Natural killer cell treated with Interleukin-12 subunit alpha and Interleukin-12 subunit beta and Interleukin-15 and Interleukin-18, amount 100 ng/mL, for 72 hours (primary cell): ENCODE results near the gene ALPK3. TPM values are rescaled to one million over a fixed set of nuclear protein-coding genes. Genes with fewer than 3 reads are reported as not detected.

ENCODE experiments used
- ATAC-seq, 2 donors: fragments of 150-1000 bp; cut with Tn5 transposase in 1 of 2; sonication (Bioruptor Pico), chemical (Tn5 transposase) in 1 of 2; 2 replicates each; pipeline ENCODE4 v1.10.0; 2021
- DNase-seq: peaks from one replicate; pipeline ENCODE4 v3.0.0; 2022; ENCODE audit warnings: low spot score
- H3K27ac Mint-ChIP-seq, 2 donors: 1 replicate in 1 of 2; 2 replicates in 1 of 2; pipeline ENCODE4 v1.8.0; 2022; ENCODE audit warnings: mixed read lengths in 2 of 2, mild to moderate bottlenecking in 1 of 2, moderate library complexity in 1 of 2
- H3K27me3 Mint-ChIP-seq, 2 donors: 1 replicate in 1 of 2; 2 replicates in 1 of 2; pipeline ENCODE4 v1.8.0; 2022; ENCODE audit warnings: mixed read lengths in 2 of 2
- H3K36me3 Mint-ChIP-seq: one replicate; pipeline ENCODE4 v1.8.0; 2022; ENCODE audit warnings: mixed read lengths
- H3K4me1 Mint-ChIP-seq, 2 donors: 1 replicate in 1 of 2; 2 replicates in 1 of 2; pipeline ENCODE4 v1.8.0; 2022; ENCODE audit warnings: low read depth in 2 of 2, mixed read lengths in 2 of 2, mild to moderate bottlenecking in 1 of 2
- H3K4me3 Mint-ChIP-seq: one replicate; pipeline ENCODE4 v1.8.0; 2022; ENCODE audit warnings: mixed read lengths
- H3K9me3 Mint-ChIP-seq: 2 replicates; pipeline ENCODE4 v1.8.0; 2022; ENCODE audit warnings: mixed read lengths
- total RNA-seq, 2 donors: library from RNA; stranded (reverse); gene quantifications; one replicate each; pipeline ENCODE4 v1.2.3, GENCODE V29; 2022

The ALPK3 gene
- total RNA-seq, 2 donors from 2014 or later, result 0.43 to 0.67 TPM

DNA sequence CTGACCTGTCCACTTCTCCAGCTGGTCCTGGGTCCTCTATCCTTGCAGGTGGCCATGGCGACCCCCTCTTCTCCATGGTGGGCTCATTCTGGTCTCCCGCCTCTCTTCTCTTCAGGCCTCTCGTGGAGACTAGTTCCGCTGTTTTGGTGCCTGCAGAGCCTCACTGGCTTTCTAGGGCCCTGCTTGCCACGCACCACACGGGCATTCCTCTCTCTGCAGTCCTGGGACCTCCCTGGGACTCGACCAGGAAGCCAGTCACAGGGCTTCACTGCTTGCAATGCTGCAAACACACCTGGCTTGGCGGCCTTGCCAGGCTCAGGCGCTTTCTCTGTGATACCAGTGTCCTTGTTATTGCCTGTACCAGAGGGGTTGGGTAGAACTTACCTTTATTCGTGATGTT lies 76.5 kb downstream of the ALPK3 start:
- Mint-ChIP-seq H3K36me3 (no peaks in the 10 kb centered on the region), H3K27ac (no peak overlapping the region), H3K27me3 (peaks cover 10 to 15% of the 10 kb centered on the region in 2 donors), H3K9me3 (no peaks in the 10 kb centered on the region), H3K4me1 (no peaks in the 10 kb centered on the region), H3K4me3 (no peak overlapping the region)
- DNase-seq, result no peak
- no peak for ATAC-seq

DNA sequence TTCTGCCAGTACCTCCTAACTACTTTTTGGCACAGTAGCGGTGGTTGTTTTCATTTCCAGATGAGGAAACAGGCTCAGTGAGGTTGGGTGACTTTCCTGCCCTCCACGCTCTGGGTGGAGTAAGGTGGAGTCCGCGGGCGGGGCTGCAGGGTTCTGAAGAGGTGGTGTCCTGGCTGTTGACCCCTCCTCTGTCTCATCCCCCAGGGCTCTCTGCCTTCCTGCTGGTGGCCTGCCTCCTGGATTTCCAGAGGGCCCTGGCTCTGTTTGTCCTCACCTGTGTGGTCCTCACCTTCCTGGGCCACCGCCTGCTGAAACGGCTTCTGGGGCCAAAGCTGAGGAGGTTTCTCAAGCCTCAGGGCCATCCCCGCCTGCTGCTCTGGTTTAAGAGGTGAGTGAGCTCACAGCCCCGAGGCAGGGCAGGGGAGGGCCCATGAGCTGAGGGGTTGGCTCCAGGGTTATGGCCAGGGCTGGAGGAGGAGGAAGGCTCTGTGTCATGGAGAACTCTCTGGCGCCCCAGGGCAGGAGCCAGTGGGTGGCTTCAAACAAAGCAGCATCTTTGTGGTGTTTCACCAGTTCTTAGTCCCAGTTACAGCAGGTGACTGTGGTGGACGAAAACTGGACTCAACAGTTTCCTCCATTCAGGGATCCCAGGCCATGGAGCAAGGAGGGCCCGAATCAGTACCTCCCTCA lies 77.7 kb downstream of the ALPK3 start:
- Mint-ChIP-seq H3K4me1 (no peaks in the 10 kb centered on the region), H3K27ac (no peak overlapping the region), H3K4me3 (no peak overlapping the region), H3K27me3 (peaks cover 15 to 28% of the 10 kb centered on the region in 2 donors), H3K9me3 (no peaks in the 10 kb centered on the region), H3K36me3 (peaks cover 5% of the 10 kb centered on the region)
- DNase-seq, result no peak
- ATAC-seq, result peak; percentile 27 to 54

DNA sequence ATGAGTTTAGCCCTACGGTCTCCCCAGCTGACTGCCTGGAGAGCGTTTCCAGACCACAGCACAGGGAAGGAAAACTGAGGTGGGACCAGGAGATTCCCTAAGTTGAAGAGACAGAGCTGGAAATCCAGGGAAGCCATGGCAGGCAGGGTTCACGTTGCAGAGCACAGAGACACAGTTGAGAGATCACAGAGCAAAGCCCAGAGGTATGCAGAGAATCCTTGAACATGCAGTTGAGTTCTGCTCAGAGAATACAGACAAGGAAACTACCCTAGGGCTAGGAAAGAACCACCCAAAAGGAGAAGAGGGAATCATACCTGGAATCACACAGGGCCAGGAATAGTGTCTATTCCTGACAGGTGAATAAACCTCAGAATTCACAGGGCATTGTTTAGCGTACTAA lies 81.6 kb downstream of the ALPK3 start:
- no peak for ATAC-seq
- H3K27ac Mint-ChIP-seq, result no peak overlapping the region
- peaks cover 10 to 31% of the 10 kb centered on the region in 2 donors for H3K27me3 Mint-ChIP-seq
- H3K4me1 Mint-ChIP-seq, result no peaks in the 10 kb centered on the region
- no peak overlapping the region for H3K4me3 Mint-ChIP-seq
- DNase-seq, result no peak
- no peaks in the 10 kb centered on the region for H3K9me3 Mint-ChIP-seq
- H3K36me3 Mint-ChIP-seq, result peaks cover 5% of the 10 kb centered on the region

- Mint-ChIP-seq H3K36me3 (peaks cover 5% of the 10 kb centered on the region), H3K27me3 (peaks cover 10 to 31% of the 10 kb centered on the region in 2 donors), H3K4me1 (no peaks in the 10 kb centered on the region), H3K4me3 (no peak overlapping the region), H3K9me3 (no peaks in the 10 kb centered on the region), H3K27ac (no peak overlapping the region)
- DNase-seq (no peak), ATAC-seq (no peak)
Measured at GRCh38 chr15:84899750-84900149, 82.6 kb downstream of the ALPK3 start.

DNA sequence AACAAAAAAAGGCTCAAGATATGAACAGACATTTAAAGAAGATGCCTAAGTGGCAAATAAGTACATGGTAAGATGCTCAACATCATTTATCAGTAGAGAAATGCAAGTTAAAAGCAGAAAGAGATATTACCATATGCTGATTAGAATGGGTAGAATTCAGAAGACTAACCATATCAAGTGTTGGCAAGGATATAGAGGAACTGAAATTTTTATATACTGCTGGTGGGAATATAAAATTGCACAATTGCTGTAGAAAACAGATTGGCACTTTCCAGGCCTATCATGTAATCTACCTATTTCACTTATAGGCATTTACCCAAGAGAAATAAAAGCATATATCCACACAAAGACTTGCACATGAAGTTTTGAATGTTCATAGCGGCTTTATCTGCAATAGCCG lies 84.4 kb downstream of the ALPK3 start:
- Mint-ChIP-seq H3K36me3 (peaks cover 5% of the 10 kb centered on the region), H3K9me3 (no peaks in the 10 kb centered on the region)

GRCh38 chr15:84903751-84904150 lies 86.6 kb downstream of the ALPK3 start:
- DNase-seq (no peak), ATAC-seq (peak in 1 of 2 donors; percentile 40)
- H3K4me3 Mint-ChIP-seq, result no peak overlapping the region
- H3K4me1 Mint-ChIP-seq, result no peaks in the 10 kb centered on the region
- H3K27ac Mint-ChIP-seq, result no peak overlapping the region
- no peaks in the 10 kb centered on the region for H3K9me3 Mint-ChIP-seq
- H3K27me3 Mint-ChIP-seq, result peaks cover 3 to 15% of the 10 kb centered on the region in 2 donors
- H3K36me3 Mint-ChIP-seq, result peaks cover 5% of the 10 kb centered on the region

More for the DNA sequence above, 84.4 kb downstream of the ALPK3 start:
- H3K27me3 Mint-ChIP-seq, result peaks cover 8 to 25% of the 10 kb centered on the region in 2 donors
- H3K27ac Mint-ChIP-seq, result no peak overlapping the region
- H3K4me3 Mint-ChIP-seq, result no peak overlapping the region
- DNase-seq (no peak), ATAC-seq (no peak)
- H3K4me1 Mint-ChIP-seq, result no peaks in the 10 kb centered on the region

- H3K36me3 Mint-ChIP-seq, result peaks cover 3% of the 10 kb centered on the region
- peaks cover 2 to 8% of the 10 kb centered on the region in 2 donors for H3K27me3 Mint-ChIP-seq
- no peak for ATAC-seq
- H3K27ac Mint-ChIP-seq, result no peak overlapping the region
- H3K4me3 Mint-ChIP-seq, result no peak overlapping the region
- no peaks in the 10 kb centered on the region for H3K4me1 Mint-ChIP-seq
- no peaks in the 10 kb centered on the region for H3K9me3 Mint-ChIP-seq
- no peak for DNase-seq
Measured at GRCh38 chr15:84904419-84904818, 87.3 kb downstream of the ALPK3 start.

DNA sequence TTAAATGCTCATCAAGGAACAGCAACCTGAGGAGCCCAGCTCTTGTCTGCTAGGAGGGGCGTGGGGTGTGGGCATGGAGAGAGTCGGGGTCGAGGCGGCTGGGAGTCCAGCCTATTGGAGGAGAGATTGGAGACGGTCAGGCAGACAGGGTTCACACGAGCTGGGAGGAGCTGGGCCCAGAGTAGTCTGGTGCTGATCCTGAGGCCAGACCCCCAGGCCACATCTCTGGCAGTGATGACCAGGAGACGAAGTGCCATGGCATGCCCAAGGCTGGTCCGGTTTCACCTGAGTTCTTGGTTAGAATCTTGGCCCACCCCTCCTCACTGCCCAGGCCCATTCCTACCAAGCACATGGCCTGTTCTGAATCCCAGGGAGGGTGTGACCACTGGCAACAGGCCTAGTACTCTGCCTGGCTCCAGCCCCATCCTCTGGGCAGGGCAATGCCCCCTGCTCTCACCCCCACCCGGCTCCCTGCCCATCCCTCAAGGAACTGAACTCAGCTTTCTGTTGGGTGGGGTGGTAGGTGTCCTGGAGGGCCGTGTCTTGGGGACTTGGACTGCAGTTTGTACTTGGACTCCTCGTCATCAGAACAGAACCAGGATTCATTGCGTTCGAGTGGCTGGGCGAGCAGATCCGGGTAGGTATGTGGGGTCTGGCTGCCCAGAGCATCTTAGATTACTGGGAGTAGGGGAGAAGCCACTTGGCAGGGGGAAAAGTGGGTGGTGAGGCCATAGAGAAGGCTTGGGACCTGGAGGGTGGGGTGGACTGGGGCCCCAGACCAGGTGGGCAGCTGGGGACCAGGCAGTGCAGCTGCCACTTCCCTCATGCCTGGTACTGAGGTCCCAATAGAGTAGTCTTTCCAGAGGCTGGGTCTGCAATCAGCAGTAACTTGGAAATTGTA lies 88.1 kb downstream of the ALPK3 start:
- H3K9me3 Mint-ChIP-seq, result no peaks in the 10 kb centered on the region

DNA sequence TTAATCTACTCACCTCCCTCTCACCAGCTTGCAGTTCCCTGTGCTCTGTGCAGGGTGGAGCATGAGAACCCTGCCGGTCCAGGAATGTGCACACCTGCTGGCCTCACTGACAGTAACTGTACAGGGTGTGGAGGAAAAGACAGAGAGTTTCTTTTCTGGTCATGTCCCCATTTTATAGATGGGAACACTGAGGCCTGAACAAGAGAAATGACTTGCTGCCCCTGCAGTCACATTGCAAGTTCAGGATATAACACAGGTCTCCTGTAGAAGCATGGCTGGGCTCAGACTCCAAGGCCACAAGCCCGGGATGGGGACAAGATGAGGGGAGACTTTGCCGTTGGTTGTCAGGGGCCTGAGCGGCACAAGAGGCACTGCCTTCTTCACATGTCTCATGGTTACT lies 90.6 kb downstream of the ALPK3 start:
- Mint-ChIP-seq H3K27ac (no peak overlapping the region), H3K27me3 (no peaks in the 10 kb centered on the region), H3K4me3 (no peak overlapping the region), H3K9me3 (no peaks in the 10 kb centered on the region), H3K4me1 (peaks cover 0 to 3% of the 10 kb centered on the region in 2 donors), H3K36me3 (no peaks in the 10 kb centered on the region)
- ATAC-seq (no peak), DNase-seq (no peak)

More for the DNA sequence above, 88.1 kb downstream of the ALPK3 start:
- Mint-ChIP-seq H3K27ac (no peak overlapping the region), H3K36me3 (no peaks in the 10 kb centered on the region), H3K4me1 (no peaks in the 10 kb centered on the region), H3K4me3 (no peak overlapping the region), H3K27me3 (no peaks in the 10 kb centered on the region)
- peak; percentile 34 for ATAC-seq
- no peak for DNase-seq

DNA sequence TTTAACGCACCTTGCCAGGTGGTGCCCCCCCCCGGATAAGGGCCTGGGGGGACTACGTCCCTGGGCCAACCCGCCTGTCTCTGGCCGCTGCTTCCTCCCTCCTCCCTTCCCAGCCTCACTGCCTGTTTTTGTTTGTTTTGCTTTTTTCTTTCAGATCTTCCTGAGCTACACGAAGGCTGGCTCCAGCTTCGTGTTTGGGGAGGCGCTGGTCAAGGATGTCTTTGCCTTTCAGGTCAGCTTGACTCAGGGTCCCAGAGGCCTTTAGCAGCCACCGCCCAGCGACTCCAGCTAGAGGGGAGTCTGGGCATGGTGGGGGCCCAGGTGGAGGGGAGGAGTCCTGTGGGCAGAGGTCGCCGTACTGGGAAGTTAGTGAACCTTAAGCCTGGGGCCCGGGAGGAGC lies 91.4 kb downstream of the ALPK3 start:
- DNase-seq (no peak), ATAC-seq (no peak)
- H3K4me1 Mint-ChIP-seq, result peaks cover 0 to 3% of the 10 kb centered on the region in 2 donors
- H3K9me3 Mint-ChIP-seq, result no peaks in the 10 kb centered on the region
- no peak overlapping the region for H3K27ac Mint-ChIP-seq
- no peaks in the 10 kb centered on the region for H3K36me3 Mint-ChIP-seq
- H3K27me3 Mint-ChIP-seq, result no peaks in the 10 kb centered on the region
- H3K4me3 Mint-ChIP-seq, result no peak overlapping the region

GRCh38 chr15:84909029-84909428 lies 91.9 kb downstream of the ALPK3 start:
- H3K27ac Mint-ChIP-seq, result no peak overlapping the region
- H3K9me3 Mint-ChIP-seq, result no peaks in the 10 kb centered on the region

DNA sequence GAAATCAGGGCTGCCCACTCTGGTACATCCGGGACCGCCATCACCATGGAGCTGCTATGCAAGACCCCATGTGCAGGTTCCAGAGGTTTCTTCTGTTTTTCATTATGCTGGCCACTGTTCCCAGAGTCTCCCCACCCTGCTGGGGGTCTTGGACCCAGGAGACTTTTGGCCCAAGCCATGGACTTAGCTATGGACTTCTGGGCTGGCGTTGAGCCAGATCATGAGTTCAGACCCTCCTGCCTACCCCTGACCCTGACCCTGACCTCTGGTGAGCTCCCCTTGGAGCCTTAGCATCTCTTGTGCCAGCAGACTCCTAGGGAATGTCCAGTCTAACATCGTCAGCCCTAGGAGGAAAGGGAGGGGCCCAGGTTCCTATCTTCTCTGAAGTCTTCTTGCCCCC lies 92.6 kb downstream of the ALPK3 start:
- Mint-ChIP-seq H3K9me3 (no peaks in the 10 kb centered on the region), H3K36me3 (no peaks in the 10 kb centered on the region), H3K27ac (no peak overlapping the region), H3K4me1 (peaks cover 2 to 5% of the 10 kb centered on the region in 2 donors), H3K4me3 (no peak overlapping the region), H3K27me3 (peaks cover 0 to under 1% of the 10 kb centered on the region in 2 donors)
- ATAC-seq (no peak), DNase-seq (no peak)

More at GRCh38 chr15:84909029-84909428, 91.9 kb downstream of the ALPK3 start:
- no peak for ATAC-seq
- Mint-ChIP-seq H3K4me3 (no peak overlapping the region), H3K4me1 (peaks cover 0 to 3% of the 10 kb centered on the region in 2 donors), H3K27me3 (no peaks in the 10 kb centered on the region), H3K36me3 (no peaks in the 10 kb centered on the region)
- no peak for DNase-seq

DNA sequence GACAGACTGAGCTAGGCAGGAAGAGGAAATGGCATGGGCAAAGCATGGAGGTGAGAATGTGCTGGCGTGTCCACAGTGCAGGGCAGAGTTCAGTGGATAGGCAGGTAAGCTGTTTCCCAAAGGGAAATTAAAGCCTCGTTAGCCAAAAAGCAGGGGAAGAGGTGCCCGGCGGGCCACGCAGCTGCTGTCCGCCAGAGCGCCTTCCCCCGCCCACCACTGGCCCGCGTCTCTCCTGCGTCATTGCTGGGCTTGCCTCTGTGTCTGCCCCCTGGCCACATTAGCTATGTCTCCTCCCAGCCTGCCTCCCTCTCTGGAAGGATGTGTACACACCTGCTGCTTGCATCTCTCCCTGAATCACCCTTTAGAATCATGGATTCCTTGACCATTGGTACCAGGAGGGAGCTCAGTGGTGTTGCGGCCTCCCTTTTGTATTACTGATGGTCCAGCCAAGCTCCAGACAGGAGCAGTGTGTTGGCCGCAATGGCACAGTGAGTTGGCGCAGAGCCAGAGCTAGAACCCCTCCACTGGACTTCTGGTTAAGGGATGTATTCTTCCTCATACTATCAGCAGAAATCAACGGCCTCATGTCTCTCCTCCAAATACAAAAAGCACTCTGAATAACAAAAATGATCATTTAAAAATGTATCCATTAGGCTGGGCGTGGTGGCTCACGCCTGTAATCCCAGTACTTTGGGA lies 93.9 kb downstream of the ALPK3 start:
- Mint-ChIP-seq H3K4me1 (peaks cover 11 to 13% of the 10 kb centered on the region in 2 donors), H3K36me3 (no peaks in the 10 kb centered on the region), H3K27me3 (peaks cover 0 to 3% of the 10 kb centered on the region in 2 donors), H3K27ac (no peak overlapping the region), H3K9me3 (no peaks in the 10 kb centered on the region), H3K4me3 (no peak overlapping the region)
- DNase-seq, result no peak
- no peak for ATAC-seq
